ENCODE measurements around the gene PDZRN4.

The PDZRN4 gene

DNA sequence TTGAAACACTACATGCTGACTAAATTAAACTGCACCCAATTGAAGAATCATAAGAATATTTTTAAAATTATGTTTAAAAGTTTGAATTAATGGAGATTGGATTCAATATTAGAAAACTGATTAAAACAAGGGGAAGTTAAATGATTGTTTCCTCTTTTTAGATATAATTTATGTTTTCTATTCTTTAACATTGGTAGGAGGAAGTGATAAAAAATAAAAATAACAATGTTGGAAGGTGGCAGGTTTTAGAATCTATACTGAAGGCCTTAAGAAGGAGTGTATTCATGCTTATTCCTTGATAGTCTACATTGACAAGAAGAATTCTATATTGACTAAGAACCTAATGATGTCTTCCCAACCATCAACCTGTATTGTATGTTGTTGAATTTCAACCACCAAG lies 168.1 kb downstream of the PDZRN4 start:
- DNase-seq (ENCODE audit: low read depth in 2 of 2): no peak

DNA sequence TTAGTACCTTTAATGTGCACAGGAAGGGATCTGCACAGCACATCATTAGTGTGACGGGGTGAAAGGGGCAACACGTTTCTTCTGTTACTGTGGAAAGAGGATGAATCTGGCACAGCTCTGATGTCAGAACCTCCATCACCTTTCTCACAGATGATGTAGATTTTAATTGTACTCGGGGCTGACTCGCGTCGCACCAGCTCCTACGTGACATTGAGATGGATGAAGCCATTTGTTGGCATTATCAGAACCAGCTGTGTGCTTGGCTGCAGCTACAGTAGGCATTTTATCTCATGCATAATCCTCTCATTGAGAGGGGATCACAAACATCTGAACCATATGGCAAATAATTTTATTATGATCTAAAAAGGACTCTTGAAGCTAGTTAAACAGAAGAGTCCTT lies 173.6 kb downstream of the PDZRN4 start:
- no peak for DNase-seq (ENCODE audit: low read depth in 2 of 2)

DNA sequence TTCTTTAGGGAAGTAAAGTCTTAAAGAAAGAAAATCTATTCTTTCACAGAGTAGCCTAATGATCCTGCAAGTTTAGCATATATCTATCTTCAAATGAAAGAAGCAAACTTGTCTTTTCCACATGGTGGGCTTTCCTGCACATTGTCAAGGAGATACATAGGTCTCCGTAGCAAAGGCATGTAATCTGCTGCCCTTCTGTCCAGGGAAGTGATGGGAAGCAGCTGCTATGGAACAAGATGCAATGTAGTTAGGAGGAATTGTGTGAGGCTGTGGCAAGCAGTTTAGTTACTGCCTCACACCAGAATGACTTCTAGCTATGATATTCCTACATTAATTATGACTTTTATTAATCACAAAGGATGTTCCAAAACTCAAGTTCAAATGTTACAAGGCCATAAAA lies 174.4 kb downstream of the PDZRN4 start:
- no peak for DNase-seq (ENCODE audit: low read depth in 2 of 2)

DNA sequence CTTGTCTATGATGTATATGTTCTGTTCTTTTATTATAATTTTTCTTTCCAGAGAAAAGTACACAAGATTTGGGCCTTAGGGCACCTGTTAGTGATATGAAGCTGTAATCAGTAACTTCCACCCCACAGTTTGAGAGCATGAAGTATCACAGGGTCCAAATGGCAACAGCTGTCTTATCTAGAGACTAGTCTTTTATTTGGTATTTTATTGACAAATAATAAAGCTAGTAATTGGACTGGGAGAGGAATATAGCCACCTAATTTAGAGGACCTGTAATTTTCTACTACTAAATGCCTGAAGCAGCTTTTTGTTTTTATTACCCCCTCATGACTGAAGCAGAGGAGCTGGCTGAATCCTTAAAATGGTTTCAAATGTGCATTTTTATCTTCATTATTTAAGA lies 174.8 kb downstream of the PDZRN4 start:
- no peak for DNase-seq (ENCODE audit: low read depth in 2 of 2)

DNA sequence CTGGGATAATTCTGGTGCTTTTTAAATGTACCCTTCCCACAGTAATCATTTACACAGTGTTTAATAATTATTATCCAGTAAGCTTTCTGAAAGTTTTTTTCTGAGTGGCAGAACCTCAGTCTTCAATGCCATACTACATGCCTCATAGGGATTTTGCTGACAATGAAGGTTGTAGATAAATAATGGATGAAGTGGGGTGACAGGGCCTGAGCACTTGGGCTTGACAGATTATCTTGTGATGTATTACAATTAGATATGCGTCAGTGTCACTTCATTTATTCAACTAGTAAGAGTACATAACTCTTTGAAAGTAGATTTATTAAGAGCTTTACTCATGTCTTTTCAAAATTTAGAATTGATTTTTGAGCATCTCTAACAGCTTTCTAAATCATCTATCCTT lies 176.1 kb downstream of the PDZRN4 start:
- DNase-seq (ENCODE audit: low read depth in 2 of 2): no peak

DNA sequence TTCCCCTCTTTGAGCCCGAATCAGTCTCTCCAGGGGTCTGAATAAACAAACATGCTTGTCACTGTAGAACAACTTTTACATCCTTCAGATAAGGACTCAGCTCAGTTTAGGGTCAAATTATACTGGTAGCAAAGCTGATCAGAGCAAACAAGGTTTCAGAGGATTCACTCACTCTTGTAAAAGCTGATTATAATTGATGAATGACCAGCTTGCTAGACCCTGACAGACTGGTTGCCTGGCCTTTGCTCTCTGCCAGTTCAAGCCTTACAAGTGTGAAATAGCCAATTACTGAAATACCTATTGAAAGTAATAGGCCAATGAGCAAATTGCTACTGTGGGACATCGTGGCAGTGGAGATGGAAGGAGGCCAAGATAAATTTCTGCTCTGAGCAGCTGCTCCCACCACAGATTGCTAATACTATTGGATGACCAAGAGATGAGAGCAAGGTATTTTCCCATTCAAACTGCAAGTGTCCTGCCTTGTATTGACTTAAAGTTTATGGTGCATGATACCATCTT lies 177.6 kb downstream of the PDZRN4 start:
- DNase-seq (ENCODE audit: low read depth in 2 of 2): no peak

DNA sequence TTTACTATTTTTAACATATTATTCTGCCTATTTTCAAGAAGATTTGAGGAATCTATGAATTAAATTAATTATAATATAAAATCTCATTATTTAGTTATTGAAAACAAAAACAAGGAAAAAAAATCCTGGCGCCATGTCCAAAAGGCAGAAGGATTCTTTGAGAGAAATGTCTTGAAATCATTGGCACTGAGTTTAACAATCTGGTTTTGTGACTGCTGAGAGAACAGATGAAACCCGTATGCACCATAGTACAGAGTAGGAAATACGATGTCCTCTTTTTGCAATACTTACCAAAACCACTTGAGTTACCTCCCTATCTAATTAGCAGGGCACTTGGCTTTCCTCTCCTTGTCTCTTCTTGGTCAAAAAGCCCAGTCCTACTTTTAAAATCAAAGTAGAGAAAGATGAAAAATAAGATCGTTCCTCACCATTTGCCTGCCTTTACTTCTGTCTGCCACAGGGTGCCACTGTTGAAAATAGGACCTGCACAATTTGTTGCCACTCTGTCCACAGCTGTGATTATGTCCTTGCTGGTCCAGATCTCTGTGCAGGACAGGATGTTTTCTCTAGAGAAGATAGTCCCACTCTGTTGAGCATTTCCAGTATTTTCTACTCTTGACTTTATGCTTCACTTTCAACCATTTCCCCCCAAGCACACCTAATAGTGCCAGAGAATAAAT lies 179.7 kb downstream of the PDZRN4 start:
- no peak for DNase-seq (ENCODE audit: low read depth in 2 of 2)

DNA sequence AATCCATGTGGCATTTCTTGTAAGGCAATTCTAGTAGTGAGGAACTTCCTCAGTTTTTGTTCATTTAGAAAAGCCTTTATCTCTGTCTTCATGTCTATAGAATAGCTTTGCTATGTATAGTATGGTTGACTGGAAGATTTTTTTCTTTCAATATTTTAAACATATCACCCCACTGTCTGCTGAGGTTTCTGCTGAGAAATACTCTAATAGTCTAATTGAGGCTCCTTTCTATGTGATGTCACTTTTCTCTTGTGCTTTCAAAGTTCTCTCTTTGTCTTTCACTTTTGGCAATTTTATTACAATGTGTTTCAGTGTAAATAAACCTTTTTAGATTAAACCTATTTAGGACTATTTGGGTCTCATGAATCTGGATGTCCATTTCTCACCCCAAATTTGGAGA lies 192.8 kb downstream of the PDZRN4 start:
- no peak for DNase-seq (ENCODE audit: low read depth in 2 of 2)

DNA sequence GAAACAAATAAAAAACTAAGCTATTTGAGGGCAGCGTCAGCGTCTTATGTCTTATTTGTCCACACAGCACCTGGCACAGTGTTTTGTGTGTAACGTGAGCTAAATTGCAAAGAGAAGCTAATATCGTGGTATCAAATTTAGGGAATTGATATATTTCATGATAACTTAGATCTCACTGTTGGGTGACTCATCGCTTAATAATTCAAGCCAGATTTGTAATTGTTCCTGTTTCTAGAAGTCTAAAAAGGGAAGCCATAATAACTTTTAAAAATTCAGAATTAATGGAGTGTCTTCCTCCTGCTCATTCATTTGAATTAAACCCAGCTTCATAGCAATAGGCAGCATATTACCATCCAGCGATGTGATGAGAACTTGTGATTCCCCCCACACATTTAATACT lies 214.7 kb downstream of the PDZRN4 start:
- no peak for DNase-seq (ENCODE audit: low read depth in 2 of 2)

DNA sequence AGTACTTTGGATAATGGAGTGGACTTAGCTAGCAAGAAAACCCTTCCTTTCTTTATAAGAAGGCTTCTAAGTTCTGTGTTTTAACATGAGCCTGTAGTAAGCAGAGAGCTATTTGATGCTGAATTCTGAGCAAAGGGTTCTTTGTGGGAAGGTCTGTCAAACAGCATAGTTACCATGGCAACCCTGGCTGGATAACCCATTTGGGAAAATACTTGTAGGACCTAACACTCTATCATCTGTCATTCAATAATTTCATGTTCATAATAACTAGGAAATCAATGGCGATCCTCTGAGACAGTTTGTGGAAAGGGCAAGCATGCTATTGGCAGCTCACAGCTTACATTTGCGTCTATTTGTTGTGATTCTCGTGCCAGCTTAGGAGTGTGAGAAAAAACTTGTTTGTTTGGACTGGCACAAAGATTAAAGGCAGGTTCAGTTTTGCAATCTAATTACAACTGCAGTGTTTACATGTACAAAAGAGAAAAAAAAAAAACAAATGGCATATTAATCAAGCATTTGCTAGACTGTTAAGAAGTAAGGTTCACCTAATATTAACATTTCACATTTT lies 219.2 kb downstream of the PDZRN4 start:
- DNase-seq (ENCODE audit: low read depth in 2 of 2): no peak

DNA sequence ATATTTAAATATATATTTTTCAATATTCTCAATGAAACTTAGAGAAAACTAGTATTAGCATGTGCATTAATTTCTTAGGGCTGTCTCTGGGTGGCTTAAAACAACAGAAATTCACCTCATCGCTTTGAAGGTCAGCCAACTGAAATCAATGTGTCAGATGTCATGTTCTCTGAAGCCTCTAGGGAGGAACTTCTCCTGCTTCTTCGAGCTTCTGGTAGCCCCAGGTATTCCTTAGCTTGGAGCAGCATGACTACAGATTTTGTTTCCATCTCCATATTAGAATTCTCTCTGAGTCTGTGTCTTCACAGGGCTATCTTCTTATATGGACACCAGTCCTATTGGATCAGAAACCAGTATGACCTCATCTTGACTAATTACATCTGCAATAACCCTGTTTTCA lies 221.5 kb downstream of the PDZRN4 start:
- DNase-seq (ENCODE audit: low read depth in 2 of 2): no peak

DNA sequence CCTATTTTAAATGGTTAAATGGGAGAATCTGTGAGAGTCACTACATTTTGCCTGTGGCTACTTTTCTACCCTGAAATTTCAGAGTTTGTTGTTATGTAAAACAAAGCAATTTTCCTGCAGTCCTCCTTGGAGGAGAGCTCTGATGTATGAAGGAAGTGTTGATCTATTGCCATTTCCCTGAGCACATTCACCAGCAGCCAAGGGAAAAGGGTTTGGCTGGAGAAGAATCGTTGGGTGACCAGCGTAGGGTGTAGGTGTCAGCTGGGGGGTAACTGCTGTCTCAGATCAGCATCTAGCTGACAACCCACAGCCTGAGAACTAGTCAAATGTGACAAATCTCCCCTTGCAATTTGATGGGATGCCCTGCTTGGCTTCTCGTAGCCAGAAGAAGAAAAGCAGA lies 230.5 kb downstream of the PDZRN4 start:
- no peak for DNase-seq (ENCODE audit: low read depth in 2 of 2)

DNA sequence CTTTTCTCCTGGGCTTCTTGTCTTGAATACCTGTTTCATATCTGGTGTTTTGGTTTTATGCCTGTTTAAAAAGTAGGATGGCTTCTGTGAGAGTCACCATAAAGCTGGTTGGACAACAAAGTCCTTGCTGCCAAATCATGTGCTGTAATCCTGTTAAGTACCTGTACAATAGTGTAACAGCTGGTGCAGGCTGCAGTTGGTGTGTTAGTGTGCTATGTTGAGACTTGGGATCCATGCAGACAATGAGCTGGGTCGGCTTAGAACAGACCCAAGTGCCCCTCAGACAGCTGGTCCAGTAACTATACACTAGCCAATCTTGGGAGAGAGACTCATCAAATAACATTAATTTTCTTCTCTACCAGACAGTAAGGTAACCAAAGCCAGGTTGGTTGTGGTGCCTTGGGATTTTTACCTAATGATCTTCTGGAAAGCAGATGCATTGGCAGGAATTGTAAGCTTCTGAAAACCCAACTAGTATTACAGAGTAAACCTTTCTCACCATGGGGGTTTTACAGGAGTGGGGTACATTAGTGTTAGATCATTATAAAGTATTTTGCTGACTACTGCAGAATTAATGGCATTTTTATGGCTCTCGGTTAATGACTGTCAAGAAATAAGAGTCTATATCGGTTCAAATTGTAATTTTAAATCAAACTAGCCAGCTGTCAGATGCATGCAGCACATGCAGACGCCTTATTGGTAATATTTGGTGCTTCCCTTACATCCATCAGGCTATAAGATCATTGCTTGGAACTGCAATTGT lies 231.2 kb downstream of the PDZRN4 start:
- no peak for DNase-seq (ENCODE audit: low read depth in 2 of 2)

DNA sequence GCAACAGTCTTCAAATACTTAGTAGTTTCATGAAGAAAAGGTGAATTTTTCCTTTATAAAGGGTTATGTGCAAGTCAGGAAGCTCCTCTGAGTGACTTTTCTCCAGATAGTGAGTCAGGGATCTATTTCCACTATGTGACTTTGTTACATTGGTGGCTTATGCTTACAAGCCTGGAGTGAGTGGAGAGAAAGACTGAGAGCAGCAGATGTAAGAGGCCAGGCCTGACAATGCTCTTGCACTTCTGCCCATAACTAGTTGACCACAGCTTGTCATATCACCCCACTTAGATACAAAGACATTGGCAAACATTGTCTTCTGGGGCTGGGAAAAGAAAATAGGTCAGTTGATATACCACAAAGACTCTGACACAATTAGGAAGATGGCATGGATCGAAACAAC lies 236.5 kb downstream of the PDZRN4 start:
- no peak for DNase-seq (ENCODE audit: low read depth in 2 of 2)

DNA sequence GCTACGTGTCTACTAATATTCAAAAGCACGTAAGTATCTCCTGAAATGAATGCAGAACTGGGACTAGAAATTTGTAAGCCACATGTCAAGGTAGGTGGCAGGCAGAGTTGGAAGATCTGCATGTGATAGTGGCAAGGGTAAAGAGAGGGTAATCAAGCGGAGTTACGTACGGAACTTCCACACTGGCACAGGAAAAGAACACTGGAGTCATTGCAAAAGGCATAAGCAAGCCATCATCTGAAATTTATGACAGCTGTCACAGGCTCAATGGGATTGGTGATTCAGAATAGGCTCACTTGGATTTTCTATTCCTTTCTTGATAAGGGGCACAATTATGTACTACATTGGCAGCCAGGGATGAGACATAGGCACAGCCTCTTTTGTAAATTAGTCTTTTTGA lies 245.3 kb downstream of the PDZRN4 start:
- no peak for DNase-seq (ENCODE audit: low read depth in 2 of 2)

DNA sequence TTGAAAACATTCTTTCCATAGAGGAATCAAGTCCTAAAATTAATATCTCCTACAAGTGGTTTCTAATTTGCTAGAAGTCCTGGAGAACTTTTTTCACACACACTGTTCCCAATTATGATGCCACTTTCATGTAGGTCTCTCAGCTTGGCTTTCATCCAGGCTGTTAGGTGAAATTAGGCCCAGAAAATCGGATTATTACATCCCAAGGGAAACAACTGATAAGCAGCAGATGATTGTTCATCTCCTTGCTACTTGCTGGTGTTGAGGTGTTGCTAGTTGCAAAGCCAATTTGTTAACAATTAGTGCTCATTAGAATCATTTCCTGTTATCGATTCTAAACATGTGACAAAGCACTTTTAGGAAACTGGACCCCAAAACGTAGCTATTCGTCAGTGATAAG lies 248.0 kb downstream of the PDZRN4 start:
- no peak for DNase-seq (ENCODE audit: low read depth in 2 of 2)

DNA sequence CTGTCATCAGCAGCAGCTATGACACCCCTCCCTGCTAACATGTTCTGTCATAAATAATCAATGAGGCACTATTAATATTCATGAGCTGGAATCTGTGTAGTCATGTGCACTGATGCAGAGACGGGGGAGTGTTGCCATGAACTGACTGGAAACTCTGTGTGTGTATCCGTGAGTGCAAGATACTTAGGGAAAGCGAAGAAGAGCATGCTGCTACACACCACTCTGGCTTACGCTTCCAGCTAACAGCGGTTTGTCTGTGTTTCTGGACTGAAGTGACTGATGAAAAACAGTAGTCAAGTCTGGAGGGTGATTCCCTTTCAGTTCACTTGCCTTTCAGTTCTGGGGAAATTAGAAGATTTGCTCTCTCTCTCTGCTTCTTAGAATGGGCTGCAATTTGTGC lies 249.4 kb downstream of the PDZRN4 start:
- no peak for DNase-seq (ENCODE audit: low read depth in 2 of 2)

DNA sequence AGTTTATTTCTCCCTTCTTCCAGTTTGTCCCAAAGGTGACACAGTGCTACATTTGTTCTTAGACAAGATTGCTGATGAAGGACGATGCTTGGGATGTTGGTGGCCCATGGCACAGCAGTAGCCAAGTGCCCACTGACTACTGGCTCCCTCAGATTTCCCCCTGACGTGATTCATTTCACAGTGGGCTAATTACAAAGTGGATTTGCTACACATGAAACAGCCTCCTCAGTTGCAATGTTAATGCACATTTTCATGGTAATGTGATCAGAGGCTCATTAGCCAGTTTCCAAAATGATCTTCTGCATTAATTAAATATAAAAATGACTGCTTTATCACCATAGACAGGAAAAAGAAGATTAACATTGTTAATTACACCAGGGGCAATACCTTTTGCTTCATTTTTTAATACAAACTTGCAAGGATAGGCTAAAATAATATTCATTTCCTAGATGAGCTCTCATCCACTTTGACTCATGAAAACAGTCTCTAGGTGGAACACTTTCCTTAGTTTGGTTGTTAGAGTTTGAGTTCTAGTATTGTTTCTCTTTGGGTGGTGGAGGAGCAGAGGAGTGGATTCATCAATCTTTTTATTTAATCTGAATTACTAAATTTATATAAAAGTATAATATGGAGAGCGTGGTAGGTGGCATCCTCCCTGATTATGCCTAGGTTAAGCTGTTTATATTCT lies 250.9 kb downstream of the PDZRN4 start:
- no peak for DNase-seq (ENCODE audit: low read depth in 2 of 2)

DNA sequence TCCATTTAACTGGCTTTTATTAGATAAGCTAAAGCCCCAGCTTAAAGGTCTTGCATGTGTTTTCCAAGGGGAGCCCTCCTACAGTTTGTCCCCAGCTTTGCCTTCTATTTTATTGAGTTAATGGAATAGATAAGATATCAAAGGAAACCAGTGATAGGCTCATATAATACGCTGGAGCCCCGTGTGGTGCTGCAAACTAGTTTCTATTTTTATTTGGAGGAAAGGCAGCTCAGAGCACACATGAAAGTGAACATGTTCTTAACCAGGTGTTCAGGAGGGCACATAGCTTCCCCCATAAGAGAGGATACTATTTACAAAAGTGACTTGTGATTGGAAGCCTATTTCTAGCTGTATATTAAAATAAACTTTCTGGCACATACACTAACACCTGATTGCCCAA lies 251.7 kb downstream of the PDZRN4 start:
- no peak for DNase-seq (ENCODE audit: low read depth in 2 of 2)

DNA sequence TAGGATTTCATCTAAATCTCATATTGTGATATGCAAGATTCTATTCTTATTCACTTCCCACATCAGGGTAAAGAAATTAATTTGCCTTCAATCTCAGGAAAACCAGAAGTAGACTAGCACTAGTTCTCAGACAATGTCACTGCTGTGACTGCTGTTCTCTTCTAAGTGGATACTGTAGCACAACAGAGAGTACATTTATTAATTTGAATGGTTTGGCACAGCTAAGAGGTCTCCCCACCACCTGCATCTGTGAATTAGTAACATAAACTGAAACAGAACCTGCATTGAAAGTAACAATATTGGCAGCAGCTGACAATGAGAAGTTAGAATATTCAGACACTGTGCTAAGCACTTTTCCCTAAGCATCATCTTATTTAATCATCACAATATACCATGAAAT lies 253.1 kb downstream of the PDZRN4 start:
- DNase-seq (ENCODE audit: low read depth in 2 of 2): no peak

DNA sequence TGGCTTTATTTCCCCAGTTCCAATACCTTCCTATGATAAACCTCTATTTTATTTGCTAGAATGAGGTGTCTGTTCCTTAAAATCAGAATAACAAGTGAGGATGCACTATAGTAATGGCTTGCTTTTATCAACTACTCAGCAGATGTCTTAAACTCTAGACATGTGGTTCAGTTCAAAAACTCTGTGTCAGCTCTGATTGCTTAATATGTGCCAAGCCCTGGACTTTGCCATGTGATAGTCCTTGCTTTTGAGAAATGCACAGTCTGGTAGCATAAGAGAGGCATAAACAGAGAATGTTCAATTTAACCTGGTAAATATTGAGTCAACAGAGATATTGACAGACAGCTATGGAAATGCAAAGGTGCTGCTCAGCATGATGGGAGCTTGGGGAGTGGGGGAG lies 254.8 kb downstream of the PDZRN4 start:
- no peak for DNase-seq (ENCODE audit: low read depth in 2 of 2)

DNA sequence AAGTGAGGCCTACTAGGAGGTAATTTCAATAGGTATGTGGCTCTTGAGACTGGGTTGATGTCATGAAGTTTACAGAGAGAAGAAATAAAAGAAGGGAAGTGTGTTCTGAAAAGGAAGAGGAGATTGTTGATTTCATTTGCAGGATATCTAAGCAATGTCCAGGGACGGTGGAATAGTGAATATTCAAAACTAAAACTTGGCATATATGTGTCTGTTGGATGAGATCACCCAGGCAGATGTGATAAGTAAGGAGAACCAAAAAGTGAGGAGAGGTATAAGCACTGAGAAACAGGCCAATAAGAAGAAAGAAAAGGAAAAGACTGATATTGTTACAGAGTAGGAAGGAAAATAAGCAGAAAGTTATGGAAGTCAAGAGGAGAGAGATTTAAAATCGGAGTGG lies 255.6 kb downstream of the PDZRN4 start:
- no peak for DNase-seq (ENCODE audit: low read depth in 2 of 2)

All from stimulated activated CD8-positive, alpha-beta memory T cell treated with anti-CD3 and anti-CD28 coated beads, Interleukin-15, amount 100 ng/mL, for 48 hours (primary cell).